OCI-LY7 (cell line): ENCODE data around the gene SPTB. TPM values are rescaled to one million over a fixed set of nuclear protein-coding genes. Genes with fewer than 3 reads are reported as not detected.

ENCODE experiments used
- BruUV-seq: library from RNA; stranded (reverse); fragments of 400-500 nt; replicated peaks from 2 replicates; lab custom pipeline; 2021; lab: Mats Ljungman, UMichigan
- CTCF ChIA-PET: fragments of 300-600 bp; sonication (Branson Sonifier 250); formaldehyde crosslinking; loops from one replicate; lab custom pipeline; 2022; ENCODE audit warnings: antibody characterized with exemption; ENCODE audit not compliant: unreplicated experiment; lab: Charles Lee
- POLR2A ChIA-PET: fragments of 300-600 bp; sonication (Branson Sonifier 250); formaldehyde crosslinking; loops from one replicate; lab custom pipeline; 2022; ENCODE audit warnings: antibody characterized with exemption; lab: Charles Lee
- DNase-seq: peaks from one replicate; pipeline ENCODE4 v3.0.0-alpha.2; 2015; ENCODE audit warnings: low spot score
- H2AFZ ChIP-seq: fragments of 200-600 bp; sonication (generic), shearing (Covaris generic); 2 replicates; pipeline ENCODE4 v1.6.1; 2014; ENCODE audit warnings: mild to moderate bottlenecking, antibody characterized with exemption, low read length, moderate library complexity
- H3K27ac ChIP-seq: fragments of 200-600 bp; sonication (generic); 2 replicates; pipeline ENCODE4 v1.5.1; 2014; ENCODE audit warnings: mixed run types, low read depth, mild to moderate bottlenecking, moderate library complexity, low read length, inconsistent platforms; ENCODE audit not compliant: poor library complexity, severe bottlenecking
- H3K36me3 ChIP-seq: fragments of 200-600 bp; sonication (generic); 2 replicates; pipeline ENCODE4 v1.6.1; 2014; ENCODE audit warnings: mild to moderate bottlenecking, antibody characterized with exemption, low read length, moderate library complexity, mixed read lengths; ENCODE audit not compliant: insufficient read depth
- H3K4me1 ChIP-seq: fragments of 200-600 bp; sonication (generic); 2 replicates; pipeline ENCODE4 v1.5.1; 2014; ENCODE audit warnings: mild to moderate bottlenecking, low read length; ENCODE audit not compliant: insufficient read depth, poor library complexity, severe bottlenecking
- H3K4me2 ChIP-seq: fragments of 200-600 bp; sonication (generic); 2 replicates; pipeline ENCODE4 v1.6.1; 2014; ENCODE audit warnings: mild to moderate bottlenecking, low read length
- H3K4me3 ChIP-seq: fragments of 200-600 bp; sonication (generic); 2 replicates; pipeline ENCODE4 v1.5.1; 2014; ENCODE audit warnings: mild to moderate bottlenecking, low read depth, low read length; ENCODE audit not compliant: poor library complexity, severe bottlenecking
- H3K79me2 ChIP-seq: fragments of 200-600 bp; sonication (generic); 2 replicates; pipeline ENCODE4 v1.6.1; 2016; ENCODE audit warnings: low read depth, mild to moderate bottlenecking, low read length, moderate library complexity, mixed read lengths; ENCODE audit not compliant: insufficient read depth
- H3K9me2 ChIP-seq: fragments of 200-600 bp; sonication (generic); 2 replicates; pipeline ENCODE4 v1.6.1; 2016; ENCODE audit warnings: mild to moderate bottlenecking, low read length, mixed read lengths; ENCODE audit not compliant: insufficient read depth
- H3K9me3 ChIP-seq: fragments of 200-600 bp; sonication (generic); 2 replicates; pipeline ENCODE4 v1.6.1; 2014; ENCODE audit warnings: mild to moderate bottlenecking, mixed run types, low read length, mixed read lengths
- H4K20me1 ChIP-seq: fragments of 200-600 bp; sonication (generic); 2 replicates; pipeline ENCODE4 v1.6.1; 2014; ENCODE audit warnings: mild to moderate bottlenecking, antibody characterized with exemption, low read length, moderate library complexity, mixed read lengths; ENCODE audit not compliant: insufficient read depth
- CTCF ChIP-seq: fragments of 200-600 bp; sonication (generic); conservative IDR thresholded peaks from 2 replicates; pipeline ENCODE4 v1.5.1; 2014; ENCODE audit warnings: mild to moderate bottlenecking, antibody characterized with exemption, low read length, moderate library complexity, mixed read lengths
- EZH2phosphoT487 ChIP-seq: fragments of 200-600 bp; sonication (generic); IDR thresholded peaks from 2 replicates; pipeline ENCODE4 v1.6.1; 2018; ENCODE audit warnings: low read depth, borderline replicate concordance, mild to moderate bottlenecking, mixed run types, antibody characterized with exemption, low read length, moderate library complexity, mixed read lengths
- intact Hi-C: fragments of 100-400 bp; cut with micrococcal nuclease; formaldehyde crosslinking; loops from one replicate; pipeline ENCODE4 v1.10.0; 2022; ENCODE audit not compliant: unreplicated experiment
- total RNA-seq, 2 experiments: library from RNA; depleted of rRNA in 1 of 2; stranded (reverse); fragments of >200 nt in 1 of 2; shearing (Covaris generic) in 1 of 2; gene quantifications; 2 replicates each; pipeline ENCODE4 v1.2.3, GENCODE V29; 2014 to 2022

SPTB gene
- total RNA-seq, 2 experiments from 2014 or later, result not detected

GRCh38 chr14:64782196-64782595, 97.5 kb downstream of the SPTB start:
- no peaks in the 10 kb centered on the region for H3K9me3 ChIP-seq
- H3K9me2 ChIP-seq, result no peaks in the 10 kb centered on the region
- H4K20me1 ChIP-seq, result no peaks in the 10 kb centered on the region
- intact Hi-C loops, result no loop called here
- TF ChIP-seq CTCF (no peak), EZH2phosphoT487 (no peak)
- no peak overlapping the region for H3K4me3 ChIP-seq
- BruUV-seq, result no TSS peak
- CTCF ChIA-PET, result no interaction called here
- H3K27ac ChIP-seq, result no peak overlapping the region
- POLR2A ChIA-PET, result interaction anchor here (0.5 kb wide), 1 partner anchor 113 kb away, joined by 3 read pairs; no protein-coding TSS in a partner anchor
- H3K4me1 ChIP-seq, result no peaks in the 10 kb centered on the region
- no peak overlapping the region for H2AFZ ChIP-seq
- no peak overlapping the region for H3K4me2 ChIP-seq
- no peaks in the 10 kb centered on the region for H3K79me2 ChIP-seq
- DNase-seq, result no peak
- no peaks in the 10 kb centered on the region for H3K36me3 ChIP-seq

- H3K9me3 ChIP-seq, result no peaks in the 10 kb centered on the region
- no peak overlapping the region for H3K4me2 ChIP-seq
- BruUV-seq, result no TSS peak
- ChIA-PET POLR2A (interaction anchor here (1.3 kb wide), 1 partner anchor 11 kb away, joined by 5 read pairs; no protein-coding TSS in a partner anchor), CTCF (no interaction called here)
- no peak for TF ChIP-seq EZH2phosphoT487
- TF ChIP-seq CTCF, result no peak
- H4K20me1 ChIP-seq, result no peaks in the 10 kb centered on the region
- no peak overlapping the region for H3K27ac ChIP-seq
- no peaks in the 10 kb centered on the region for H3K36me3 ChIP-seq
- H2AFZ ChIP-seq, result no peak overlapping the region
- H3K4me1 ChIP-seq, result no peaks in the 10 kb centered on the region
- intact Hi-C loops, result no loop called here
- no peaks in the 10 kb centered on the region for H3K9me2 ChIP-seq
- no peak for DNase-seq
- H3K79me2 ChIP-seq, result no peaks in the 10 kb centered on the region
- no peak overlapping the region for H3K4me3 ChIP-seq
Measured at GRCh38 chr14:64779472-64779871, 100.2 kb downstream of the SPTB start.

- H3K4me3 ChIP-seq, result no peak overlapping the region
- BruUV-seq, result no TSS peak
- H3K9me3 ChIP-seq, result no peaks in the 10 kb centered on the region
- no peaks in the 10 kb centered on the region for H3K4me1 ChIP-seq
- intact Hi-C loops, result no loop called here
- H4K20me1 ChIP-seq, result no peaks in the 10 kb centered on the region
- no peaks in the 10 kb centered on the region for H3K9me2 ChIP-seq
- ChIA-PET CTCF (no interaction called here), POLR2A (interaction anchor here (0.6 to 1.3 kb wide), 2 partner anchors 10 to 455 kb away, joined by 3 to 5 read pairs; no protein-coding TSS in a partner anchor)
- H3K27ac ChIP-seq, result no peak overlapping the region
- H2AFZ ChIP-seq, result no peak overlapping the region
- no peaks in the 10 kb centered on the region for H3K79me2 ChIP-seq
- H3K36me3 ChIP-seq, result no peaks in the 10 kb centered on the region
- H3K4me2 ChIP-seq, result no peak overlapping the region
- DNase-seq, result no peak
- no peak for TF ChIP-seq EZH2phosphoT487
- TF ChIP-seq CTCF, result no peak
Measured at GRCh38 chr14:64778104-64778754, 101.5 kb downstream of the SPTB start.
